ENCODE measurements around the gene SH3PXD2B.

- TF ChIP-seq EP300 (IDR thresholded peaks at IDR 0.05; ENCODE audit: borderline replicate concordance) (no peak), TEAD4 (IDR thresholded peaks at IDR 0.05) (no peak), REST (IDR thresholded peaks at IDR 0.05; ENCODE audit: low read depth) (no peak), NFIC (IDR thresholded peaks at IDR 0.05) (no peak), RAD21 (IDR thresholded peaks at IDR 0.05; ENCODE audit: low read depth) (no peak), ZBTB7A (IDR thresholded peaks at IDR 0.05; ENCODE audit: low read depth) (no peak), USF1 (IDR thresholded peaks at IDR 0.05) (no peak), YY1 (IDR thresholded peaks at IDR 0.05; ENCODE audit: low read depth) (no peak), MAX (IDR thresholded peaks at IDR 0.05) (no peak), TAF1 (IDR thresholded peaks at IDR 0.05; ENCODE audit: low read depth) (no peak), EGR1 (IDR thresholded peaks at IDR 0.05) (no peak)
Measured at GRCh38 chr5:172497591-172498255, 43.4 kb upstream of the SH3PXD2B start.
